Esophagus squamous epithelium (tissue), 5 donors: Measurements from ENCODE around the gene BCL2. TPM values are rescaled to one million over a fixed set of nuclear protein-coding genes. Genes with fewer than 3 reads are reported as not detected.
A peak's percentile ranks its signal among the peaks of the same experiment; 100 is the strongest.

ENCODE experiments used
- DNase-seq: peaks from one replicate; lab custom pipeline; 2025; lab: John Stamatoyannopoulos, UW
- H3K27ac ChIP-seq, 4 donors: fragments of 200-600 bp; sonication (generic); one replicate each; pipeline ENCODE4 v1.5.1; 2016 to 2019; ENCODE audit warnings: mild to moderate bottlenecking in 1 of 4
- H3K27me3 ChIP-seq, 4 donors: fragments of 200-600 bp; sonication (generic); 1 replicate in 3 of 4; 2 replicates in 1 of 4; pipeline versions ENCODE4 v1.5.1 to v1.6.0; 2017 to 2021; ENCODE audit warnings: antibody characterized with exemption in 1 of 4
- H3K36me3 ChIP-seq, 3 donors: fragments of 200-600 bp; sonication (generic); one replicate each; pipeline ENCODE4 v1.5.1; 2016 to 2019
- H3K4me1 ChIP-seq, 3 donors: fragments of 200-600 bp; sonication (generic); one replicate each; pipeline ENCODE4 v1.5.1; 2017 to 2019
- H3K4me3 ChIP-seq, 4 donors: fragments of 200-600 bp; sonication (generic); 1 replicate in 3 of 4; 2 replicates in 1 of 4; pipeline ENCODE4 v1.5.1; 2016 to 2019; ENCODE audit warnings: mild to moderate bottlenecking in 2 of 4, moderate library complexity in 1 of 4
- H3K9me3 ChIP-seq, 3 donors: fragments of 200-600 bp; sonication (generic); one replicate each; pipeline ENCODE4 v1.5.1; 2016 to 2019
- POLR2A ChIP-seq, 4 donors: fragments of 450-650 bp; IDR thresholded peaks; one replicate each; pipeline ENCODE4 v1.6.1; 2017; ENCODE audit warnings: antibody characterized with exemption in 4 of 4, mild to moderate bottlenecking in 4 of 4, moderate library complexity in 3 of 4
- WGBS, 2 donors: methylation state at CpG; one replicate each; pipeline ENCODE4 v1.1.5; 2018; 5-methylcytosine and 5-hydroxymethylcytosine counted together
- intact Hi-C: fragments of 100-400 bp; cut with DNase I; formaldehyde crosslinking; loops from one replicate; pipeline ENCODE4 v1.15.0; 2022
- total RNA-seq, 4 donors: library from RNA; depleted of rRNA; stranded (reverse); fragments of >200 nt; gene quantifications; one replicate each; pipeline ENCODE4 v1.1.0, GENCODE V29; 2016
- TF ChIP-seq, protein P1 (sequence below), 6 experiments: fragments of 450-650 bp in 4 of 6; fragments of 200-600 bp in 2 of 6; sonication (generic) in 2 of 6; IDR thresholded peaks; one replicate each; pipeline ENCODE4 v1.5.1; 2016 to 2019; ENCODE audit warnings: antibody characterized with exemption in 6 of 6, mild to moderate bottlenecking in 4 of 6, moderate library complexity in 4 of 6
- donor health status: DM: yes; HTN: yes; CAD: no.

The BCL2 gene
- total RNA-seq, 4 donors from 2014 or later = 3.1 to 17.4 (median 4.2) TPM

DNA sequence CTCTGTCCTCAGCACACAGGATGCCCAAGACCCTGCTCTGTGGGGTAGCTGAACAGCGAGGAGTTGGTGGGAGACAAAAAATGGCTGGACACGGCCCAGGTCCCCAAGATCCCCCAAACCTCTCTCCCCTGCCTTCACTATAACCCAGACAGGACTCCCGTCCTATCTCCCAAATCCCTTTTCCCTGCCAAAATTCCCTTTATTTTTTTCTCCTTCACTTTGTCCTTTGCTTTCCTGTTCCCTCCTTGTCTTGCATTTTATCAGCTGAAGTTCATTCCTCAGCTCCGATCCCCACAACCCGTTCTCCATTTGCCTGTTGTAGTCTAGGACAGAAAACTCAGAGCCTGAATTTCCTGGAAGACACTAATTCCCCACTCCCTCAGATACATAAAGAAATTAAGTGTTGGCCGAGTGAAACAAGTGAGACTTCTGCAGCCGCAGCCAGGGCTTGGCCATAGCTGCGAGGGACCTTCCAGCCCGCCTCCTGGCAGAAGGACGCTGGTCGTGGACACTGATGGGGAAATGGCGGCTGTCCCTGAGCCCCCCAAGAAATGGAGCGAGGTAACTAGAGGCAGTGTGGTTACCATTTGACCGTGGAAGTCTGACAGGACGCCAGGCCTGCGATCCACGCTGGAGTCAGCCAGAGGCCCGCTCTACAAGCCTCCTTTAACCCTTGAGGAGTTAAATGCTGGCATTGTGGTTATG, 173.6 kb downstream of the BCL2 start:
- peaks cover 0 to 75% (median 10%) of the 10 kb centered on the region in 3 donors for H3K4me1 ChIP-seq
- WGBS, 2 donors = 60 to 84% methylated on average over 13 to 18 of the region's 18 CpGs
- intact Hi-C loops = no loop called here
- H3K4me3 ChIP-seq = no peak overlapping the region
- TF ChIP-seq, protein P1, sequence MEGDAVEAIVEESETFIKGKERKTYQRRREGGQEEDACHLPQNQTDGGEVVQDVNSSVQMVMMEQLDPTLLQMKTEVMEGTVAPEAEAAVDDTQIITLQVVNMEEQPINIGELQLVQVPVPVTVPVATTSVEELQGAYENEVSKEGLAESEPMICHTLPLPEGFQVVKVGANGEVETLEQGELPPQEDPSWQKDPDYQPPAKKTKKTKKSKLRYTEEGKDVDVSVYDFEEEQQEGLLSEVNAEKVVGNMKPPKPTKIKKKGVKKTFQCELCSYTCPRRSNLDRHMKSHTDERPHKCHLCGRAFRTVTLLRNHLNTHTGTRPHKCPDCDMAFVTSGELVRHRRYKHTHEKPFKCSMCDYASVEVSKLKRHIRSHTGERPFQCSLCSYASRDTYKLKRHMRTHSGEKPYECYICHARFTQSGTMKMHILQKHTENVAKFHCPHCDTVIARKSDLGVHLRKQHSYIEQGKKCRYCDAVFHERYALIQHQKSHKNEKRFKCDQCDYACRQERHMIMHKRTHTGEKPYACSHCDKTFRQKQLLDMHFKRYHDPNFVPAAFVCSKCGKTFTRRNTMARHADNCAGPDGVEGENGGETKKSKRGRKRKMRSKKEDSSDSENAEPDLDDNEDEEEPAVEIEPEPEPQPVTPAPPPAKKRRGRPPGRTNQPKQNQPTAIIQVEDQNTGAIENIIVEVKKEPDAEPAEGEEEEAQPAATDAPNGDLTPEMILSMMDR (IDR thresholded peaks at IDR 0.05) = no peak
- TF ChIP-seq POLR2A (IDR thresholded peaks at IDR 0.05) = no peak
- no peaks in the 10 kb centered on the region for H3K9me3 ChIP-seq
- H3K27me3 ChIP-seq = no peaks in the 10 kb centered on the region
- H3K27ac ChIP-seq = peak overlapping the region in 2 of 4 donors; percentile 19 to 21
- no peak for DNase-seq
- no peaks in the 10 kb centered on the region for H3K36me3 ChIP-seq

GRCh38 chr18:63145166-63145850, 174.3 kb downstream of the BCL2 start:
- intact Hi-C loops = no loop called here
- no peak for TF ChIP-seq POLR2A (IDR thresholded peaks at IDR 0.05)
- TF ChIP-seq, protein P1 (IDR thresholded peaks at IDR 0.05) = no peak
- Histone ChIP-seq H3K9me3 (no peaks in the 10 kb centered on the region), H3K4me1 (peaks cover 0 to 72% (median 10%) of the 10 kb centered on the region in 3 donors), H3K36me3 (no peaks in the 10 kb centered on the region), H3K4me3 (no peak overlapping the region), H3K27me3 (no peaks in the 10 kb centered on the region), H3K27ac (peak overlapping the region in 1 of 4 donors; percentile 21)
- no peak for DNase-seq
- WGBS, 2 donors = 68 to 76% methylated on average over 5 to 8 of the region's 8 CpGs

DNA sequence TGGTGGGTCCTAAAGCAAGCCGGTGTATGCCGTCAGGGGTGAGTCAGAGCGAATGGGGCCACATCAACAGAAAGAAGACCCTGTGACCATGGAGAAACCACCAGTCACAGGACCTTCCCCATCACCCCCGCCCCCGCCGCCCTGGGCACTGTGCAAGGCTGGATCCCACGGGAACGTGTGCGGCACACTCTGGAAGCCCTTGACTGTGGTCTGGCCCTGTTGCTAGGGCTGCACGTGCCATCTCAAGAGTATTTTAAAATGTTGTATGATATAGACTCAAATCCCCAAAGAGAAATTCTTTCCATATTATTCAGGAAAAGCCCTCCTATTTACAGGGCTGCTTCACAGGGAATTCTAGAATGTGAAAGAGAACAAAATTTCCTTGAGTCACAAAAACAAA, 174.8 kb downstream of the BCL2 start:
- intact Hi-C loops = no loop called here
- 92% methylated on average over 7 to 10 of the region's 10 CpGs for whole genome bisulfite sequencing, 2 donors
- TF ChIP-seq, protein P1 (IDR thresholded peaks at IDR 0.05) = no peak
- TF ChIP-seq POLR2A (IDR thresholded peaks at IDR 0.05) = no peak
- Histone ChIP-seq H3K36me3 (no peaks in the 10 kb centered on the region), H3K27me3 (no peaks in the 10 kb centered on the region), H3K9me3 (no peaks in the 10 kb centered on the region), H3K4me1 (peaks cover 0 to 72% (median 10%) of the 10 kb centered on the region in 3 donors), H3K27ac (no peak overlapping the region), H3K4me3 (no peak overlapping the region)
- DNase-seq = no peak

- DNase-seq = no peak
- H3K27ac ChIP-seq = peak overlapping the region in 1 of 4 donors; percentile 5
- H3K4me3 ChIP-seq = no peak overlapping the region
- WGBS, 2 donors = 77 to 87% methylated on average over 7 to 9 of the region's 11 CpGs
- no peaks in the 10 kb centered on the region for H3K9me3 ChIP-seq
- intact Hi-C loops = no loop called here
- H3K27me3 ChIP-seq = no peaks in the 10 kb centered on the region
- TF ChIP-seq, protein P1 (IDR thresholded peaks at IDR 0.05) = no peak
- TF ChIP-seq POLR2A (IDR thresholded peaks at IDR 0.05) = no peak
- peaks cover 0 to 78% (median 5%) of the 10 kb centered on the region in 3 donors for H3K4me1 ChIP-seq
- H3K36me3 ChIP-seq = no peaks in the 10 kb centered on the region
These were observed 176.2 kb downstream of the BCL2 start for GRCh38 chr18:63143330-63143771.
